Measurements from ENCODE around the gene CDH1.

DNA sequence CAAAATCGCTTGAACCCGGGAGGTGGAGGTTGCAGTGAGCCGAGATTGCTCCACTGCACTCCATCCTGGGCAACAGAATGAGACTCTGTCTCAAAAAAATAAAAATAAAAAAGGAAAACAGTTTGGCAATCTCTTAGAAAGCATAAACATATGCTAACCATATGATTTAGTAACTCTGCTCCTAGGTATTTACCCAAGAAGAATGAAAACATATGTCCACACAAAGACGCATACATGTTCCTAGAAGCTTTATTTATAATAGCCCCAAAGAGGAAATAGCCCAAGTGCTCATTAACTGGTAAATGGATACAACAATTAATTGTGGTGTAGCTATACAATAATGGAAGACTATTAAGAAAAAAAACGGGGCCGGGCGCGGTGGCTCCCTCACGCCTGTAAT is 18.5 kb upstream of the CDH1 start:
- TF ChIP-seq, protein P1, sequence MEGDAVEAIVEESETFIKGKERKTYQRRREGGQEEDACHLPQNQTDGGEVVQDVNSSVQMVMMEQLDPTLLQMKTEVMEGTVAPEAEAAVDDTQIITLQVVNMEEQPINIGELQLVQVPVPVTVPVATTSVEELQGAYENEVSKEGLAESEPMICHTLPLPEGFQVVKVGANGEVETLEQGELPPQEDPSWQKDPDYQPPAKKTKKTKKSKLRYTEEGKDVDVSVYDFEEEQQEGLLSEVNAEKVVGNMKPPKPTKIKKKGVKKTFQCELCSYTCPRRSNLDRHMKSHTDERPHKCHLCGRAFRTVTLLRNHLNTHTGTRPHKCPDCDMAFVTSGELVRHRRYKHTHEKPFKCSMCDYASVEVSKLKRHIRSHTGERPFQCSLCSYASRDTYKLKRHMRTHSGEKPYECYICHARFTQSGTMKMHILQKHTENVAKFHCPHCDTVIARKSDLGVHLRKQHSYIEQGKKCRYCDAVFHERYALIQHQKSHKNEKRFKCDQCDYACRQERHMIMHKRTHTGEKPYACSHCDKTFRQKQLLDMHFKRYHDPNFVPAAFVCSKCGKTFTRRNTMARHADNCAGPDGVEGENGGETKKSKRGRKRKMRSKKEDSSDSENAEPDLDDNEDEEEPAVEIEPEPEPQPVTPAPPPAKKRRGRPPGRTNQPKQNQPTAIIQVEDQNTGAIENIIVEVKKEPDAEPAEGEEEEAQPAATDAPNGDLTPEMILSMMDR (IDR thresholded peaks at IDR 0.05): no peak
- TF ChIP-seq POLR2A (IDR thresholded peaks at IDR 0.05): no peak

All from adrenal gland (tissue), 5 donors.